SKM-1 treated with dmso at 0.1 percent for 144 hours (cell line): ENCODE measurements around the gene MICALL2.

Experiments
- DNase-seq: peaks from one replicate; lab custom pipeline; 2025; ENCODE audit not compliant: unreplicated experiment; lab: John Stamatoyannopoulos, UW

MICALL2 gene

GRCh38 chr7:1397491-1398327 lies 61.6 kb downstream of the MICALL2 start:
- no peak for DNase-seq

- no peak for DNase-seq
Measured at GRCh38 chr7:1396195-1396594, 63.1 kb downstream of the MICALL2 start.

GRCh38 chr7:1395211-1396070 lies 63.8 kb downstream of the MICALL2 start:
- no peak for DNase-seq

- no peak for DNase-seq
Measured at GRCh38 chr7:1394371-1394770, 64.9 kb downstream of the MICALL2 start.

GRCh38 chr7:1393421-1393820 lies 65.8 kb downstream of the MICALL2 start:
- DNase-seq, result no peak

- no peak for DNase-seq
Measured at GRCh38 chr7:1392556-1392955, 66.7 kb downstream of the MICALL2 start.

- DNase-seq, result no peak
Measured at GRCh38 chr7:1391449-1391848, 67.8 kb downstream of the MICALL2 start.

- DNase-seq, result no peak
Measured at GRCh38 chr7:1388703-1389335, 70.5 kb downstream of the MICALL2 start.

GRCh38 chr7:1388021-1388702 lies 71.1 kb downstream of the MICALL2 start:
- DNase-seq, result no peak

GRCh38 chr7:1387261-1387660 lies 72.0 kb downstream of the MICALL2 start:
- no peak for DNase-seq

GRCh38 chr7:1386623-1387220 lies 72.5 kb downstream of the MICALL2 start:
- DNase-seq, result no peak

- DNase-seq, result no peak
Measured at GRCh38 chr7:1385809-1386622, 73.3 kb downstream of the MICALL2 start.

- no peak for DNase-seq
Measured at GRCh38 chr7:1385086-1385808, 74.0 kb downstream of the MICALL2 start.
